Measurements from ENCODE around the gene AQP10.
"Not testable (repeated sequence)": the region's sequence is repeated elsewhere in the genome, so short reads cannot be mapped to it uniquely, and the experiment has no call there.

The AQP10 gene

DNA sequence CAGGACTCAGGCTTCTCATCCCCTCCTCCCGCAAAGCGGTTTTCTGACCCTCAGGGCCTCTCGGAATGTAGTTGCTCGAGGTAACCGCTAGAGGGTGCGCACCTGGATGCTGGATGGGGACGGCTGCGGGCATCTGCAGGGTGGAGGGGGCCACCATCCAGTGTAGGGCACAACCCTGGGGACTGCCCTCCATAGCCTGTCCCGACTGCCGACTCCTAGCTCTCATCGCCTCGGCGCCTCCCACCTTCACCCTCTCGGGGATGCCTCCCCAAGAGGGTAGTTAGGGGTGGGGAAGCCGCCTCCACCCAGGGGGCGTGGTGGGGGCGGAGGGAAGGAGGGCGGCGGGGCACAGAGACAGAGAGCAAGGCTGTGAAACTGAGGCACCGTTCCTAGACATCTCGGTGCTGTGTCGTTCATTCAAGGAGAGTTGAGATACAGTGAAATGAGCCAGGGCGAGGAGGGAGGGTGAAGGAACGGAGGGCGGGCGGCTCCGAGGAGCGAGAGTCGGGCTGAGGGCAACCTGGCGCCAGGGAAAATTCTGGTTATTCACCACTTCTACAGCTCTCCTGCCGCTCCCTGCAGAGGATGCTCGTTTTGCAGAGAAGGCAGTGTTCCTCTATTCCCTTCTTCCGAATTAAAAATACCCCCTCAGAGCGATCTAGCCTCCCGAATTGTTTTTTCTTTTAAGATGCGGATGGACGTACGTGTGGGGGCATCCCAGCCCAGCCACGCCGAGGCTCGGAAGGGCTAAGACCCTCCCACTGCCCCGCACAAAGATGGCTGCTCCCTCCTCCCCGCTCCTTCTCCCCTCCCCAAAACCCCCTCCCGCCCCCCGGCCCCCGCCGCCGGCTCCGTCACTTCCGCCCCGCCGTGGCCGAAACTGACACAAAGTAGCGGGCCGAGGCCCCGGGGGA is 4.0 kb downstream of the AQP10 start, which contains the start of gene ATP8B2:
Gene ATP8B2 (plus strand): TSS at position 857 of the 914 bp plus-strand sequence. CDS start 2,617 bp downstream, outside the sequence.
- DNase-seq, result peak; percentile 86

DNA sequence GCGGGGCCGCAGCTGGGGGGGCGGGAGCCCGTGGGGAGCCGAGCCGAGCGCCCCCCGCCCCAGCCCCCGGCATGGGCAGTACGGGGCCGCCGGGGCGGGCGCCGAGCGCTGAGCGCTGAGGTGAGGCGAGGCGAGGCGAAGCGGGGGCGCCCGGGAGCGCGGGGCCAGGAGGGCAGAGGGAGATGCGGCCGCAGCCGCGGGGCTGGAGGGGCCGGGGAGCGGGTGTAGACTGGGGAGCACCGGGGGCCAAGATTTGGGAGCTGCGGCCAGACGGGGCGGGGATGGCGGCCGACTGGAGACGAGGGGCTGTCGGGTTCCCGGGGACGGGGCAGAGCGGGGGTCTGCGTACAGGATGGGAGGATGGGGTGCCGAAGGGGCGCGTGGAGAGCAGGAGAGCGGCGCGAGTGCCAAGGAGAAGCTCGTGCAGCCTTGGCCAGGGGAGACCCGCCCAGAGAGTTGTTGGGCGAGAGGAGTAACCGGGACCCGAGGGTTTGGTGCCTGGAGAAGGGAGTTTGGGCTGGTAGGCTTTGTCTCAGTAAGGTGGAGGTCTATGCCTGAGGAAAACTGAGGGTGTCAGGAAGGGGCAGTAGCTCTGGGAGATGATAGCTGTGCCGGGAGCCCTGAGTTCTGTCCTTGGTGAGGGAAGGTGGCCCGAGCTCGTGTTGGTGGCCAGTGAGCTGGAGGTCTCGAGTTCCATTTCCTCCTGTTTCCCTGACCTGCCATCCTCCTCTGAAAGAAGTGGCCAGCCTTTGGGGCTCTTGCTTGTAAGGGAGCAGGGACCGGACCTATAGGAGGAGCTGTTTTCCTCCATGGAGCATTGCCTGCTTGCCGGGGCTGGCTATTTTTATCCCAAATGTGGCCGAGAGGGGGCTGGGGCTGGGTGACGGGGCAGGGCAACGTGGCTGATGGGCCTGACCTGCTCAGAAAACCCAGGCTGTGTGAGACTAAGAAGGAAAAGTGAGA is 5.0 kb downstream of the AQP10 start:
- peak; percentile 61 for DNase-seq

DNA sequence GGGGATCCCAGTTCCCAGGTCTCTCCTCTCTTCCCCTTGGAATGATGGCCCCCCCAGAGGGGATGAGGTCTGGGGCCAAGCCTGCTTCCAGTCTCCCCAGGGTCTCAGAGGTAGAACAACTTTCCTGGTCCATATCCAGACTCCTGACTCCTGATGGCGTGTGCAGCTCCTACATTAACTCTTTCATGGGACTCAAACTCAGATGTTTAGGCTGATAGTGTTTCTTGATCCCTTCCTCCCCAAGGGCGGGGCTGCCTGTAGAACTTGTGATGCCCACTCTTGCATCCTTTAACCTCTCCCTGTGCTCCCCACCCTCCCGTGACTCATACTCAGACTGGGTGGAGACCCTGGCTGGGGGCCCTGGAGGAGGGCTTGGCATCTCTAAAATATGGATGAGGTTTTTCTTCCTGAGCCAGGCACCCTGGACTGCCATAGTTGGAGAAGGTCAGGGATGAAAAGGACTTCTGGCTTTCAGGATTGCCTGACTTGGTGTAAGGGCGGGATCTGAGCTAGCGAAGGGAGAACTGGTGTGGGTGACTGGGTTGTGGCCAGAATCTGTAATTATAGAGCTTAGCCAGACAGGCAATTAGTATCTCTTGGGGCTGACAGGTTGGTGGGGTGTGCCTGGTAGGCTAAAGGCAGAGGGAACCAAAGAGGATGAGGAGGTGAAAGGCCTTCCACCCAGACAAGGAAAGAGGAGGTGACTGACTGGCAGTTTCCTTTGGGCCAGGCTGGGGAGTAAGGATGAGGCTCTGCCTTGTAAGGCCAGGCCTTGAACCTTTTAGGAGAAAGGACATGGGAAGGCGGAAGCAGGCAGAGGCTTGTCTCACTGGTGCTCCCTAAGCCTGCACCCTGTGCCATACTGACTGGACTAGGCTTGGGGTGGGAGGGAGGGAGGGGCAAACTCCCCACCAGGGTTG is 5.9 kb downstream of the AQP10 start:
- no peak for DNase-seq

DNA sequence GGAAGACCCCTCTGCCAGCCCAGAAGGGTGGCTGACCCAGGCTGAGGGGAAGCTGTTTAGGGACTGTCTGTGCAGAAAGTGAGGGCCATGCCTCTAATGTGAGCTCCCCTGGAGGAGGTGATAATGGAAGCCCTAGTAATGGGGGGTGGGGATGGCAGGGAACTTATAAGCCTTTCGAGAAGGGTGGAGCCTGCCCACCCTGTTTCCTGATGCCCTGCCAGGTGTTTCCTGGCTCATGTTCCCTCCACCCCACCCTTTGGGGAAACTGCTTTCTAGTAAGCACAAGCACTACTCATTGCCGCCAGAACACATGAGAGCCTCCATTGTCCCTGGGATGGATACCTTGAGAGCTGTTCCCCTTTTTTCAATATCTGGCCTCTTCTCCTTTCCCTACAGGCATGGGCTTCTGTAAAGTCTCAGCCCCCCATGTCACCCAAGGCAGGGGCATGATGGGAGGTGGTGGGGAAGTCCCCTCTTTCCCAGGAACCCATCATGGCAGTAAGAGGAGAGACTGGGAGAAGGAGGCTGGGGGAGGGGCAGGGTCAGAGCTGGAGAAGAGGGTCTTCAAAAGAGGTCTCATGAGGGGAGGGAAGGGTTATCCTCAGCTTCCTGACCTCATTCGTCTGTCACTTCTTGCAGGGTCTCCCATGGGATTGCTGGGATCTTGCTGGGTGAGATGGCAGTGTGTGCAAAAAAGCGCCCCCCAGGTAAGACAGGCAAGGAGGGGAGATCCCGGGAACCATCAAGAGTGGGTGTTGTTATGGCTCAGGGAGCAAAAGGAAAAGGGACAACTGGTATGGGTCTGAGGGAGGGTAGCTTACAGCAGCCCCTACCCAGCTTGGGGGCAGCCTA is 6.8 kb downstream of the AQP10 start:
- DNase-seq, result no peak

DNA sequence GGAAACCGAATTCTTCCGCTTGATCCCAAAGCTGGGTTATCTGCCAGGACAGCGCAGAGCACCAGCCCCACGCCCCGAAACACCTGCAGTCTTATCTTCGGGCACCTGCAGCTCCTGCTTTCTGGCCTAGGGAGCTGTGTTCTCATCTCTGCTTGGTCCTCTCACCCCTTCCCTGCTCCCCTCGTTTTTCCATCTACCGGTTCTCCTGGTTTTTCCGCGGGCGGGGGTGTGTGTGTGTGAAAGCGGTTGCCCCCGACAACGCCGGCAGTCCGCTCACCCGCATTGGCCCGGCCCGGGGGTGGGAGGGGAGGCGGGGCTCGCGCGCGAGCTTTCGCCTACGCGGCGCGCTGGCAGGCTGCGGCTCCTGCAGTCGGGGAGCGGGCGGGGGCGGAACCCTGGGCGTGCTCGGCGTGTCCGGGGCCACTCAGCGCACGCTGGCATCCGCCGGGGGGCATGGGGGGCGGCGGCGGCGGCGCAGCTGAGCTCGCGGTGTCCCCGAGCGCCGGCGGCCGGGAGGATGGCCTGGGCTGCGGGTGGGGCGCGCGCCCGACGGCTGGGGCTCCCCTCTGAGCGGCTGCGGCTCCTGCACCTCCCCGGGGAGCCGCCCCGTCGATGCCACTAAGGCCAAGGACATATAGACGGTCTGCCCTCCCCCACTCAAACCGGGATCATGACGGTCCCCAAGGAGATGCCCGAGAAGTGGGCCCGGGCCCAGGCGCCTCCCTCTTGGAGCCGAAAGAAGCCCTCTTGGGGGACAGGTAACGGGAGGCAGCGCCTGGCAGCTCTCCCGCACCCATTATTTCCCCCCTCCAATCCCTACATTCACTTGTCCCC is 7.6 kb downstream of the AQP10 start:
- no peak for DNase-seq

DNA sequence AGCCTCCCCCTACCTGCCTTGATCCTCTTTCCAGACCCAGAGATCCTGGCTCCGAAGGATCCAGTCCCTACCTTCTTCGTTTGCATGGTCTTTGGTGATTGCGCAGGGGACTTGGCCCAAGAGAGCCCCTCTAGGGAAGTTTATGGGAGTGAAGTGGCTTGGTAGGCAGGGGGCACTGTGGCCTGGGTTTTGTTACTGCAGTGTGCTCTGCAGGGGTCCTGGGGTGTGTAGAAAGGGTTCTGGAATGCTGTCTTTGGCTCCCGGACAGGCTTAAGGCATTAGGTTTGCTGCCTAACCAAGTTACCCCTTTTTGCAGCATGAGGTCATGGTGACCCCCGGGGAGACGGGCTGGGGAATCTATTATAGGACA is 8.2 kb downstream of the AQP10 start:
- no peak for DNase-seq

DNA sequence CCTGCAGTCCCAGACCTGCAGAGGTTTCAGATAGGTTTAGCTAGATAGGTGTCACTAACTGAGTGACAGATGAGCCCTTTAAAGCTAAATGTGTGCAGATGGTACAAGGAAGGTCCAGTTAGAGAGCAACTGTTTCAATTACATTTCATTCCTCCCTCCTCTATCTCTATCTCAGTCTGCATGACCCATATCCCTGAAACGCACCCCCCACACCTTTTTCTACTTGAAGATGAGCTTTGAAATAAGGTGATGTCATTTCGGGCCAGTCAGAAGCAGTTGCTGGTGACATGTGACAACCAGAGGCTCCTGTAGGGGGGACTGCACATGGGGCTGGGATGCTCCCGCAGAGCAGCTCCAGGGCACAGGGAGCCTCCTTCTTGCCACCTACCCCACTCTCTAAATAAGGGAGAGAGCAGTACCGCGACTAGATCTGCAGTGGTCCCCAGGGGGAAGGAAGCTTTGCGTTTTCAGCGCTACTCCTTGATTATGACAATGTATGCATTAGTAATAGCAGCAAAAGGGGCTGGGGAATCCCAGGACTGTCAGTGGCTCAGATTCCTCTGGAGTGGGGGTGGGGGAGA is 8.7 kb downstream of the AQP10 start:
- DNase-seq, result no peak

DNA sequence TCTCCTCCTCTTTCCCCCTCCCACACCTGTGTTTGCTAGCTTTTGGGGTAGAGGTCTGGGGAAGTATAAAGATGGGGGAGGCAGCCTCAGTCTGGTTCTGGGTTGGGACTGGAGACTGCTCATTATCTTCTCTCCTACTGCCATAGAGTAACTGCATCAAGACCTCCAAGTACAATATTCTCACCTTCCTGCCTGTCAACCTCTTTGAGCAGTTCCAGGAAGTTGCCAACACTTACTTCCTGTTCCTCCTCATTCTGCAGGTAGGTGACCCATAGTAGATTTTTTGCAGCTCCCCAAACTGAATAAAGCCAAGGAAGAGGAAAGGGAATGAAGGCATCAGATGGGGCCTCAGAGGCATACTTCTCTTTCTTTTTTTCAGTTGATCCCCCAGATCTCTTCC is 9.8 kb downstream of the AQP10 start:
- DNase-seq, result no peak

DNA sequence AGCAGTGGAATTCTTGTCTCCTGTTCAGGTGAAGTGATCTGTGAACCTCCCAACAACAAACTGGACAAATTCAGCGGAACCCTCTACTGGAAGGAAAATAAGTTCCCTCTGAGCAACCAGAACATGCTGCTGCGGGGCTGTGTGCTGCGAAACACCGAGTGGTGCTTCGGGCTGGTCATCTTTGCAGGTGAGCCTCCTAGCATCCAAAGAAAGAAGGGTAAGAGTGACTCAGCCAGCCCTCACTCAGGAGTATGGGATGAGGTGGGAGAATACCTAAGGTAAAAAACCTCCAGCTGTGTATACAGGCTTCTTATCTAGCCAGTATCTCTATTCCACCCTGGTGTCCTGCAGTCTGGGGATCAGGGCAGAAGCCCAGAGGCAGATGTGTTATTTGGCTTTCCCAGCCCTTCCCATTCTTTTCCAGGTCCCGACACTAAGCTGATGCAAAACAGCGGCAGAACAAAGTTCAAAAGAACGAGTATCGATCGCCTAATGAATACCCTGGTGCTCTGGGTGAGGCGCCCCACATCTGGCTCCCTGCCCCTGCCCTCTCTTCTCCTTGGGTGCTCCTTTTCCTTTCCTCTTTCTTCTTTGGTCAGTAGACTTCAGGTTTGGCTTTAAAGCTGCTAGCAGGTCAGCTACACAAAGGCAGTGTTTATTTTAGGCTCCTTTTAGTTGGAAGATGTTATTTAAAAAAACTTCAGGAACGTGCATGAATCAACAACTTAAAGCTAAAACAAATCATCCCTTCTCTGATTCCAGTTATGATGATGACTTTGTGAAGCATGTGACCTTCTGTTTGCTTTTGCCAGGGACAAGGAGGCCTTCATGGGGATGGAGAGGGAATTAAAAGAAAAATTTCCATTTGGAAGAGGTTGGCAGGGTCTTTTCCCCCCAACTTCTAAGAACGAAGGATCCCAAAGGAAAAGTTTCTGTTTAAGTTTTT is 13.5 kb downstream of the AQP10 start:
- DNase-seq, result no peak

DNA sequence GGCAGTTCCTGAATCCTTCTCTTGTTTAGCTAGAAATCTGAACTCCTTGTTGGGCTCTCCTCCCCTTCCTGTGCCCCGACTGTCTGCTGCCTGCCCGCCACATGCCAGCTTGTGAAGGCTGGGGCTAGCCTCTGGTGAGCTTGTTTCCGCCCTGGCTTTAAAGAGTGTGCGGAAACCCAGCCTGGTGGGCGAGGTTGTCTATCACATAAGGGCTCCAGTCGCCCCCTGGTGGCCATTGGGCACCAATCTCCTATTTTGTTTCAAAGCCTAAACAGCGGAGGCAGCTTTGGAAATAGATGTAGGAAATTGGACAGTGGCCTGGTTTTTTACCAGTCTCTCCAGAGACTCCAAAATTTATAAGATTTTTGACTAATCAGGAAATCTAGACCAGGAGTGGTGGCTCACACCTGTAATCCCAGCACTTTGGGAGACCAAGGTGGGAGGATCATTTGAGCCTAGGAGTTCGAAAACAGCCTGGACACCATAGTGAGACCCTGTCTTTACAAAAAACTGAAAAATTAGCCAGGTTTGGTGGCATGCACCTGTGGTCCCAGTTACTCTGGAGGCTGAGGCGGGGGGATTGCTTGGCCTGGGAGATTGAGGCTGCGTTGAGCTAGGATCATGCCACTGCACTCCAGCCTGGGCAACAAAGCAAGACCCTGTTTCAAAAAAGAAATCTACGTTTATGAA is 14.3 kb downstream of the AQP10 start:
- DNase-seq, result peak; percentile 89

DNA sequence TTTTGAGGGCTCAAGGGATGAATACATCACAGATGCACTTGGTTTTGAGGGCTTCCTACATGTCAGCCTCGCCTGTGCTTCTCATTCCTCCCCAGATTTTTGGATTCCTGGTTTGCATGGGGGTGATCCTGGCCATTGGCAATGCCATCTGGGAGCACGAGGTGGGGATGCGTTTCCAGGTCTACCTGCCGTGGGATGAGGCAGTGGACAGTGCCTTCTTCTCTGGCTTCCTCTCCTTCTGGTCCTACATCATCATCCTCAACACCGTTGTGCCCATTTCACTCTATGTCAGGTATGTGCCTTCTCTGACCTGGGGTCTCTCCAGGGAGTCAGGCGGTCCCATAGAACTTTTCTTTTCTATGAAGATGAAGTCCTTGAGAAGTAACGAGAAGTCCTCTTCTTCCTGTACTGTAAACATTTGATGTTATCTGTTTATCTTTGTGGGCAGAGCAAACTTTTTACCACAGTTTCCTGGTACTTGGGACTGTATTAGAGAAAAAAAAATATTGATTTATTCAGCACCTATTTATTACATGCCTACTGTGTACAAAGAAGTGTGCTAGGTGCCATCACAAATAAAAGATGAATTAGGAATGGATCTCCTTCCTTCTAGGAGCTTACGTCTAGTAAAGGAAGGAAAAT is 16.5 kb downstream of the AQP10 start:
- no peak for DNase-seq

DNA sequence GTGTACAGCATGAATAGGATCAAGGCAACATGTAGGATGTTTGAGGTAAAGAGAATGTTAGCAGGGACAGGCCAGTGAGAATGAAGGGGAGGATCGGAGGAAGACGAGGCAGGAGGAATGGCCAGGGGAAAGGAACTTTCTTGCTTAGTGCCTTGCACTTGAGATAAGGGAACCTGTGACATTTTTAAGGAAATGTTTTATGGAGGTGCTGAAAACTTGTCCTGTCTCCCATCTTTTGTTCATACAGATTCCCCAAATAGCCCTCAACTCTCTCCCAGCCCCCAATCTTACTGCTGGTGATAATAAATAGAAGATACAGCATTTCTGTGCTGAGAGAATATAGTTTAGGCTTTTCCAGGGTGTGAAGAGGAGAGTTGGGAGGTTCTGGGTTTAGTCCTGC is 18.0 kb downstream of the AQP10 start:
- no peak for DNase-seq

DNA sequence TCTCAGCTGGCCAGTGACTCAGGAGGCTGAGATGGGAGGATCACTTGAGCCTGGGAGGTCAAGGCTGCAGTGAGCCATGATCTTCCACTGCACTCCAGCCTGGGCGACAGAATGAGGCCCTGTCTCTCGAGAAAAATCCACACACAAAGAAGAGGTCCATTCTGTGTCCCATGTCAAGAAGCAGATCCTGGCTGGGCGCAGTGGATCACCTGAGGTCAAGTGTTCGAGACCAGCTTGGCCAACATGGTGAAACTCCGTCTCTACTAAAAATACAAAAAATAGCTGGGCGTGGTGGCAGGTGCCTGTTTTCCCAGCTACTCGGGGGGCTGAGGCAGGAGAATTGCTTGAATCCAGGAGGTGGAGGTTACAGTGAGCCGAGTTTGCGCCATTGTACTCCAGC is 20.5 kb downstream of the AQP10 start:
- DNase-seq, result not testable (repeated sequence)

DNA sequence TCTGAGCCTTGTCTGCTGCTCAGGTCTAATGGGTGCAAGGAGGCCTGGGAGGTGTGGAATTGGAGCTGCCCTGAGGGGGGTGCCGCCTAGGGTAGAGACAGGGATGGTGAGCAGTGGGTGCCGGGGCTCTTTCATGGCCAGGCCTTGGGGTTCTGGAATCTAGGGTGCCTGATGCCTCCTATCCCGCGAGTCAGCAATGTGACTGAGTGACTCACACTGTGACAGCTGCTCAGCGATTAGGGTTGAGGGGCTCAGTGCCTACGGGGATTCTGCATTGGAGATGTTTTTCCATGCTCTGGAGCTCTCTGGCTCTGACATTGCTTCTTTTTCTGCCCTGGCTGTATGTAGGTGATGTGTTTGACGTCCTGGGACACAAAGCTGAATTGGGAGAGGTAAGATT is 21.2 kb downstream of the AQP10 start:
- no peak for DNase-seq

DNA sequence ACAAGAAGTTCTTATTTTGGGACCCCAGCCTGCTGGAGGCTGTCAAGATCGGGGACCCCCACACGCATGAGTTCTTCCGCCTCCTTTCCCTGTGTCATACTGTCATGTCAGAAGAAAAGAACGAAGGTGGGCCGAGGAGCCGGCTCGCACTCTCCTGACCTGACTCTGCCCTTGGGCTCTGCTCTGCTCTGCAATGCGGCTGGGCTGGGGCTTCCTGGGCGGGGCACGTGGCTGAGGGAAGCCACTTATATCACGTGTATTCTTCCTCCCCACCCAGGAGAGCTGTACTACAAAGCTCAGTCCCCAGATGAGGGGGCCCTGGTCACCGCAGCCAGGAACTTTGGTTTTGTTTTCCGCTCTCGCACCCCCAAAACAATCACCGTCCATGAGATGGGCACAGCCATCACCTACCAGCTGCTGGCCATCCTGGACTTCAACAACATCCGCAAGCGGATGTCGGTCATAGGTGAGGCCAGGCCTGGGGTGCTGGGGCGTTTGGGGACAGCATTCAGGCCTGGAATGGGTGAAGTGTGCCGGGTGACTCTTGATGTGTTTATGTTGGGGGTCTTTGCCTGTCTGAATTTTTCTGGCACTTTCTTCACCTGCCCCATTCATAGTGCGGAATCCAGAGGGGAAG is 22.1 kb downstream of the AQP10 start:
- DNase-seq, result no peak

DNA sequence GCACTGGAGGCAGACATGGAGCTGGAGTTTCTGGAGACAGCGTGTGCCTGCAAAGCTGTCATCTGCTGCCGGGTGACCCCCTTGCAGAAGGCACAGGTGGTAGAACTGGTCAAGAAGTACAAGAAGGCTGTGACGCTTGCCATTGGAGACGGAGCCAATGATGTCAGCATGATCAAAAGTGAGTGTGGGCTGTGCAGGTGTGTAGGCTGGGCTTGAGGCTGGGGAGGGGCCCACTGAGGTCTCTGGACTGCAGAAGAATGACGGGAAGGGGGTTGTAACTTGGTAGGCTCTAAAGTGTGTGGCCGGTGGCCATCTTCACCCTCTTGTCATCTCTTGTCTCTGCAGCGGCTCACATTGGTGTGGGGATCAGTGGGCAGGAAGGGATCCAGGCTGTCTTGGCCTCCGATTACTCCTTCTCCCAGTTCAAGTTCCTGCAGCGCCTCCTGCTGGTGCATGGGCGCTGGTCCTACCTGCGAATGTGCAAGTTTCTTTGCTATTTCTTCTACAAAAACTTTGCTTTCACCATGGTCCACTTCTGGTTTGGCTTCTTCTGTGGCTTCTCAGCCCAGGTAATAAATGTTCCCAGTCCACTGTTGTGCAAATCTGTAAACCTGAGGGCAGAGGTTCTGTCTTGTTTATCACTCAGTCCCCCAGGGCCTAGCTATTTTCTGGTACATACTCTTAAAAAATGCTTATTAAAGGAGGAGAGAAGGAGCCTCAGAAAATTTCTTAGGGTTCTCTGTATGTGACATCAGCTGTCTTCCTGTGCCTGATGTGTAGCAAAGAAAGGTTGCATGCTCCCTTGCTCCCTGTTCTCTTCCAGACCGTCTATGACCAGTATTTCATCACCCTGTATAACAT is 24.3 kb downstream of the AQP10 start:
- DNase-seq, result peak; percentile 27
